Osteocyte (in vitro differentiated cells): Measurements from ENCODE around the gene FIBP. TPM values are rescaled to one million over a fixed set of nuclear protein-coding genes. Genes with fewer than 3 reads are reported as not detected.

Experiments
- DNase-seq: peaks from one replicate; pipeline ENCODE4 v3.0.0; 2021; ENCODE audit warnings: mixed read lengths; ENCODE audit not compliant: unreplicated experiment; ENCODE audit errors: extremely low spot score
- H3K27ac Mint-ChIP-seq: one replicate; pipeline ENCODE4 v1.8.0; 2021; ENCODE audit warnings: mild to moderate bottlenecking, mixed read lengths; ENCODE audit not compliant: unreplicated experiment
- H3K27me3 Mint-ChIP-seq: one replicate; pipeline ENCODE4 v1.8.0; 2021; ENCODE audit warnings: mixed read lengths; ENCODE audit not compliant: unreplicated experiment
- H3K36me3 Mint-ChIP-seq: one replicate; pipeline ENCODE4 v1.8.0; 2021; ENCODE audit warnings: mixed read lengths; ENCODE audit not compliant: unreplicated experiment
- H3K4me1 Mint-ChIP-seq: one replicate; pipeline ENCODE4 v1.8.0; 2021; ENCODE audit warnings: mixed read lengths; ENCODE audit not compliant: unreplicated experiment
- H3K4me3 Mint-ChIP-seq: one replicate; pipeline ENCODE4 v1.8.0; 2021; ENCODE audit warnings: mild to moderate bottlenecking, moderate library complexity, mixed read lengths; ENCODE audit not compliant: unreplicated experiment
- H3K9me3 Mint-ChIP-seq: one replicate; pipeline ENCODE4 v1.8.0; 2021; ENCODE audit warnings: mixed read lengths; ENCODE audit not compliant: unreplicated experiment
- CTCF ChIP-seq: fragments of 200-600 bp; sonication (generic); IDR thresholded peaks from 2 replicates; pipeline ENCODE4 v1.5.0; 2021; ENCODE audit warnings: antibody characterized with exemption, mild to moderate bottlenecking, moderate library complexity
- total RNA-seq: library from RNA; stranded (reverse); gene quantifications from 2 replicates; pipeline ENCODE4 v1.2.1, GENCODE V29; 2021

FIBP gene
- total RNA-seq, 1 donor from 2014 or later, result 92.4 TPM

- no peak for DNase-seq
- no peaks in the 10 kb centered on the region for H3K27me3 Mint-ChIP-seq
- H3K4me1 Mint-ChIP-seq, result peaks cover 40% of the 10 kb centered on the region
- H3K4me3 Mint-ChIP-seq, result no peak overlapping the region
- no peak for TF ChIP-seq CTCF
- H3K27ac Mint-ChIP-seq, result peak overlapping the region; percentile 86
- H3K9me3 Mint-ChIP-seq, result no peaks in the 10 kb centered on the region
- H3K36me3 Mint-ChIP-seq, result peaks cover 5% of the 10 kb centered on the region
These were observed 18.0 kb downstream of the FIBP start for GRCh38 chr11:65870307-65870658.

DNA sequence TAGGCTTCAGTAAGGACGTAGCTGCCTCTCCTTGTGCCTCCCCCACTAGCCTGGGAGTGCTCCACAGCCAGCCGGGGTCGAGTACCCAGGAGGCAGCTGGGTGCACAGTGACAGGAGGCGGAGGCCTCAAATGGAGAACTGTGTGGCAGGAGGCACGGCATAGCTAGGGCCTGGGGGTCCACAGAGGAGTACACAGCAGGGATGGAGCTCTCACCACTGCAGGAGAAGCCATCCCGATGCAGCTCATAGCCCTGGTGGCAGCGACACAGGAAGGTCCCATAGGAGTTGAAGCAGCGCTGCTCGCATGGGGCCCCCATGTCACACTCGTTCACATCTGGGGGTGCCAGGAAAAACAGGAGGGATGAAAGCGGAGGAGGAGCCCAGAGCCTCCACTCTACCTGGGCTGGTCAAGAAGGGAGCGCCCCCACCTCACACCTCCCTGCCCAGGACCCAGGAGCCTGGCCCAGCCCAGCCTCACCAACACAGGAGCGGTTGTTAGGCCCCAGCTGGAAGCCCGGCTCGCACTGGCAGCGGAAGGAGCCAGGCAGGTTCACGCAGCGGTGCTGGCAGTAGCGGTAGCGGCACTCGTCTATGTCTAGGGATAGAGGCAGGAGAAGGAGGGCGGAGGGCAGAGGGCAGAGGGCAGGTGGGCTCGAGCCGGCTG is 18.5 kb downstream of the FIBP start:
- no peak for DNase-seq
- Mint-ChIP-seq H3K27ac (peak overlapping the region; percentile 86), H3K9me3 (no peaks in the 10 kb centered on the region), H3K4me1 (peaks cover 40% of the 10 kb centered on the region), H3K4me3 (peak overlapping the region; percentile 29), H3K36me3 (peaks cover 8% of the 10 kb centered on the region), H3K27me3 (no peaks in the 10 kb centered on the region)
- TF ChIP-seq CTCF, result no peak

- Mint-ChIP-seq H3K27me3 (no peaks in the 10 kb centered on the region), H3K9me3 (no peaks in the 10 kb centered on the region), H3K4me1 (peaks cover 40% of the 10 kb centered on the region), H3K27ac (peak overlapping the region; percentile 86), H3K36me3 (peaks cover 8% of the 10 kb centered on the region), H3K4me3 (no peak overlapping the region)
- no peak for DNase-seq
- TF ChIP-seq CTCF, result no peak
These were observed 19.4 kb downstream of the FIBP start for GRCh38 chr11:65868907-65869306.

DNA sequence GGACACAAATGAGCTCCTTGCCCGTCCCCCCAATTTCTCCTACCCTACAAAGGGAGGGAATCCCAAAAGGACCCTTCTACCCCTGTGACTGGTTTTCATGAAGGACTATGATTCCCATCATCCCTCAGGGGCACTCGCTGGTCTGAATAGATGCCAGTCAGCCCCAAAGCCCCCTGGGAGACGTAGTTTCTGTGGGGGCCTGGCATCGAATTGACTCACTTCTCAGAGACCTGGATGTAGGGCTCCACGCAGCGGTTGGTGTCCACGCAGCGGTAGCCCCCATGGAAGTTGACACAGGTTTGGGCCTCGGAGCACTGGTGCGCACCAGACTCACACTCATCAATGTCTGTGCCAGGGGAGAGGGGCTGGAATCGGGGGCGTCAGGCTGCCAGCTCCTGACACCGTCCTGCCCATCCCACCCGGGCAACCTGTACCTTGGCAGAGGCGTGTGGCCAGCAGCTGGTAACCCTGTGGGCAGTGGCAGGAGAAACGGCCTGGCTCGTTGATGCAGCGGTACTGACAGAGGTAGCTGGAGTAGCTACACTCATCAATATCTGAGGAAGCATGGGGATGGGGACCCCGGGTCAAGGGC is 20.1 kb downstream of the FIBP start:
- no peak for TF ChIP-seq CTCF
- Mint-ChIP-seq H3K27ac (peak overlapping the region; percentile 54), H3K9me3 (no peaks in the 10 kb centered on the region), H3K27me3 (no peaks in the 10 kb centered on the region), H3K4me3 (no peak overlapping the region), H3K4me1 (peaks cover 39% of the 10 kb centered on the region), H3K36me3 (peaks cover 11% of the 10 kb centered on the region)
- DNase-seq, result no peak

GRCh38 chr11:65867284-65868071 is 20.8 kb downstream of the FIBP start:
- Mint-ChIP-seq H3K4me1 (peaks cover 41% of the 10 kb centered on the region), H3K27ac (no peak overlapping the region), H3K4me3 (no peak overlapping the region), H3K27me3 (no peaks in the 10 kb centered on the region), H3K9me3 (no peaks in the 10 kb centered on the region), H3K36me3 (peaks cover 16% of the 10 kb centered on the region)
- no peak for TF ChIP-seq CTCF
- no peak for DNase-seq
